ENCODE data around the gene ACOT8. TPM values are rescaled to one million over a fixed set of nuclear protein-coding genes. Genes with fewer than 3 reads are reported as not detected.

ACOT8 gene
- total RNA-seq, 1 experiment from 2014 or later = 38.1 TPM

- TF ChIP-seq RELA (CRISPR knock-in tag; IDR thresholded peaks at IDR 0.05; ENCODE audit: borderline replicate concordance) = no peak
- TF ChIP-seq ATF3 (CRISPR knock-in tag; conservative IDR thresholded peaks at IDR 0.05) = no peak
- TF ChIP-seq ZNF138 (CRISPR knock-in tag; conservative IDR thresholded peaks at IDR 0.05) = no peak
These were observed 25.4 kb upstream of the ACOT8 start (continued) for GRCh38 chr20:45882469-45883099.

GRCh38 chr20:45880988-45881788 lies 24.0 kb upstream of the ACOT8 start, which contains the start of gene ZSWIM1:
Gene ZSWIM1, plus strand, starts transcription at chr20:45881227. Its CDS starts 1,366 bp downstream, at chr20:45882593.
- POLR2A ChIA-PET = interaction anchor here (0.6 to 2.1 kb wide), 10 partner anchors 9 to 64 kb away, joined by 3 to 14 read pairs (median 4); partner anchors contain the start of genes ACOT8, PLTP and ZSWIM3
- peaks cover 13% of the 10 kb centered on the region for H3K4me1 Mint-ChIP-seq
- peak; percentile 66; the same call in 1 of the 2 replicates for TF ChIP-seq TEAD1 (CRISPR knock-in tag; IDR thresholded peaks at IDR 0.05)
- no peak for TF ChIP-seq ZNF219 (CRISPR knock-in tag; IDR thresholded peaks at IDR 0.05; ENCODE audit: borderline replicate concordance)
- TF ChIP-seq MAX (CRISPR knock-in tag; IDR thresholded peaks at IDR 0.05) = 0 out of 2 replicates have a peak, but pooled peaks have one; percentile 32
- TF ChIP-seq CBFB (CRISPR knock-in tag; IDR thresholded peaks at IDR 0.05; ENCODE audit: low read depth) = no peak
- no peak for TF ChIP-seq MLX (CRISPR knock-in tag; IDR thresholded peaks at IDR 0.05)
- TF ChIP-seq ZNF317 (CRISPR knock-in tag; IDR thresholded peaks at IDR 0.05; ENCODE audit: borderline replicate concordance, low read depth) = no peak
- no peak for TF ChIP-seq ELF4 (CRISPR knock-in tag; IDR thresholded peaks at IDR 0.05; ENCODE audit: low read depth)
- TF ChIP-seq GABPB1 (CRISPR knock-in tag; IDR thresholded peaks at IDR 0.05) = peak; percentile 24; the same call in 1 of the 2 replicates
- no peak for TF ChIP-seq ATF3 (CRISPR knock-in tag; conservative IDR thresholded peaks at IDR 0.05)
- TF ChIP-seq NR2C2 (CRISPR knock-in tag; IDR thresholded peaks at IDR 0.05) = peak; percentile 49; the same call in 1 of the 2 replicates
- TF ChIP-seq NFYB (CRISPR knock-in tag; conservative IDR thresholded peaks at IDR 0.05; ENCODE audit: low read depth) = peak; percentile 97
- no peak for TF ChIP-seq JAZF1 (CRISPR knock-in tag; IDR thresholded peaks at IDR 0.05)
- no peak for TF ChIP-seq SMAD3 (CRISPR knock-in tag; IDR thresholded peaks at IDR 0.05; ENCODE audit: borderline replicate concordance)
- no peak for TF ChIP-seq ATF1 (CRISPR knock-in tag; IDR thresholded peaks at IDR 0.05)
- ATAC-seq (peak; percentile 99), DNase-seq (ENCODE audit: low spot score) (peak; percentile 100)
- H3K27ac Mint-ChIP-seq = peak within 1 kb of the TSS; percentile 97
- H3K9me3 Mint-ChIP-seq = no peaks in the 10 kb centered on the region
- CTCF ChIA-PET = interaction anchor here (0.5 to 2.5 kb wide), 16 partner anchors 9 to 141 kb away, joined by 3 to 38 read pairs (median 5); partner anchors contain the start of genes CTSA, NEURL2, PCIF1 and SNX21
- no peaks in the 10 kb centered on the region for H3K27me3 Mint-ChIP-seq (ENCODE audit: low read depth)
- peak within 1 kb of the TSS; percentile 98 for H3K4me3 Mint-ChIP-seq
- H3K36me3 Mint-ChIP-seq = peaks cover 30% of the 10 kb centered on the region

GRCh38 chr20:45878076-45878761 lies 21.0 kb upstream of the ACOT8 start:
- CTCF ChIA-PET = interaction anchor here (0.6 kb wide), 1 partner anchor 124 kb away, joined by 3 read pairs; no protein-coding TSS in a partner anchor
- DNase-seq (ENCODE audit: low spot score) (no peak), ATAC-seq (no peak)
- POLR2A ChIA-PET = no interaction called here
- H3K4me1 Mint-ChIP-seq = peaks cover 13% of the 10 kb centered on the region
- no peaks in the 10 kb centered on the region for H3K27me3 Mint-ChIP-seq (ENCODE audit: low read depth)
- H3K9me3 Mint-ChIP-seq = peaks cover 4% of the 10 kb centered on the region; the same call in 1 of the 2 replicates
- no peak overlapping the region for H3K27ac Mint-ChIP-seq
- H3K36me3 Mint-ChIP-seq = peaks cover 21% of the 10 kb centered on the region
- no peak overlapping the region for H3K4me3 Mint-ChIP-seq
- no peak for TF ChIP-seq ZNF425 (CRISPR knock-in tag; conservative IDR thresholded peaks at IDR 0.05)
- TF ChIP-seq HMGXB4 (CRISPR knock-in tag; IDR thresholded peaks at IDR 0.05) = no peak
- no peak for TF ChIP-seq STAT6 (CRISPR knock-in tag; conservative IDR thresholded peaks at IDR 0.05; ENCODE audit: low read depth)
- TF ChIP-seq CDX4 (CRISPR knock-in tag; IDR thresholded peaks at IDR 0.05; ENCODE audit: borderline replicate concordance) = no peak
- TF ChIP-seq JAZF1 (CRISPR knock-in tag; IDR thresholded peaks at IDR 0.05) = no peak
